GM12878 (cell line): Measurements from ENCODE around the gene C15orf61. TPM values are rescaled to one million over a fixed set of nuclear protein-coding genes. Genes with fewer than 3 reads are reported as not detected.
A peak's percentile ranks its signal among the peaks of the same experiment; 100 is the strongest.

Experiments
- ATAC-seq: fragments of 200-7000 bp; cut with Tn5 transposase; 3 replicates; pipeline ENCODE4 v1.9.1; 2020; ENCODE audit warnings: mild to moderate bottlenecking, moderate library complexity
- BruUV-seq: library from RNA; stranded (reverse); fragments of 400-500 nt; replicated peaks from 2 replicates; lab custom pipeline; 2021; lab: Mats Ljungman, UMichigan
- CTCF ChIA-PET: fragments of 300-600 bp; sonication (Branson Sonifier 250); formaldehyde crosslinking; extraction: SDS; loops from one replicate; lab custom pipeline; 2021; ENCODE audit warnings: inconsistent platforms; lab: Yijun Ruan, JAX
- POLR2A ChIA-PET: fragments of 350-600 bp; formaldehyde crosslinking; extraction: SDS; loops from one replicate; lab custom pipeline; 2021; ENCODE audit warnings: inconsistent platforms; lab: Charles Lee
- RAD21 ChIA-PET: fragments of 300-600 bp; sonication (Branson Sonifier 250); formaldehyde crosslinking; loops from one replicate; lab custom pipeline; 2023; ENCODE audit warnings: antibody characterized with exemption; ENCODE audit not compliant: unreplicated experiment; lab: Charles Lee
- SMC1A ChIA-PET: fragments of 300-600 bp; sonication (Branson Sonifier 250); formaldehyde crosslinking; loops from one replicate; lab custom pipeline; 2023; ENCODE audit not compliant: unreplicated experiment, uncharacterized antibody; lab: Charles Lee
- DNase-seq: peaks from one replicate; pipeline ENCODE4 v3.0.0-alpha.2; 2011; ENCODE audit warnings: low read depth, low spot score
- FAIRE-seq: peaks from 3 replicates; lab custom pipeline; 2011; peaks lifted over from hg19 to GRCh38; lab: Jason Lieb, UNC
- H2AFZ ChIP-seq: 2 replicates; pipeline ENCODE4 v1.6.0; 2011; ENCODE audit warnings: low read depth, low read length, control low read depth; ENCODE audit not compliant: control insufficient read depth
- H3K27ac ChIP-seq: 2 replicates; pipeline ENCODE4 v1.5.1; 2011; ENCODE audit warnings: control low read depth; ENCODE audit not compliant: control insufficient read depth, insufficient read depth
- H3K27me3 ChIP-seq, 2 experiments: replicated peaks in 1 of 2; 2 replicates each; pipeline versions ENCODE4 v1.6.0 to v1.6.1; 2011; ENCODE audit warnings: low read length in 1 of 2; ENCODE audit not compliant: control insufficient read depth in 2 of 2, insufficient read depth in 2 of 2
- H3K36me3 ChIP-seq, 2 experiments: 2 replicates each; pipeline ENCODE4 v1.5.1; 2011; ENCODE audit warnings: low read length in 1 of 2; ENCODE audit not compliant: control insufficient read depth in 2 of 2, insufficient read depth in 2 of 2
- H3K4me1 ChIP-seq: 2 replicates; pipeline ENCODE4 v1.6.1; 2011; ENCODE audit warnings: mild to moderate bottlenecking, low read length, moderate library complexity, mixed read lengths; ENCODE audit not compliant: control insufficient read depth, insufficient read depth
- H3K4me2 ChIP-seq: 2 replicates; pipeline ENCODE4 v1.6.0; 2011; ENCODE audit warnings: control low read depth; ENCODE audit not compliant: control insufficient read depth, insufficient read depth
- H3K4me3 ChIP-seq: fragments of 200-600 bp; sonication (generic); 2 replicates; pipeline ENCODE4 v1.5.1; 2016
- H3K79me2 ChIP-seq: 2 replicates; pipeline ENCODE4 v1.6.0; 2011; ENCODE audit warnings: low read length; ENCODE audit not compliant: control insufficient read depth, insufficient read depth
- H3K9ac ChIP-seq: 2 replicates; pipeline ENCODE4 v1.8.0; 2011; ENCODE audit warnings: low read length, control low read depth, mixed read lengths; ENCODE audit not compliant: control insufficient read depth, insufficient read depth
- H3K9me3 ChIP-seq: replicated peaks from 3 replicates; pipeline ENCODE4 v1.5.1; 2011; ENCODE audit warnings: mild to moderate bottlenecking, low read length; ENCODE audit not compliant: control insufficient read depth, insufficient read depth
- H4K20me1 ChIP-seq: 2 replicates; pipeline ENCODE4 v1.6.0; 2011; ENCODE audit not compliant: control insufficient read depth, insufficient read depth
- E4F1 ChIP-seq: fragments of 450-650 bp; IDR thresholded peaks from 2 replicates; pipeline ENCODE4 v1.6.1; 2018; ENCODE audit warnings: borderline replicate concordance, mild to moderate bottlenecking; ENCODE audit not compliant: partially characterized antibody
- EP300 ChIP-seq, 2 experiments: fragments of 150-350 bp in 1 of 2; IDR thresholded peaks; 2 replicates each; pipeline ENCODE4 v1.6.1; 2011 to 2012; ENCODE audit warnings: low read depth in 2 of 2, low read length in 2 of 2, borderline replicate concordance in 1 of 2, improper control_type of control experiment in 1 of 2, inconsistent platforms in 1 of 2; ENCODE audit not compliant: control insufficient read depth in 1 of 2
- ESRRA ChIP-seq: IDR thresholded peaks from 2 replicates; pipeline ENCODE4 v1.6.1; 2012; ENCODE audit warnings: mild to moderate bottlenecking, low read length, improper control_type of control experiment
- GABPA ChIP-seq: IDR thresholded peaks from 2 replicates; pipeline ENCODE4 v1.6.1; 2014; ENCODE audit warnings: antibody characterized with exemption, low read depth, mild to moderate bottlenecking, inconsistent platforms
- NFIC ChIP-seq: IDR thresholded peaks from 2 replicates; pipeline ENCODE4 v1.6.1; 2012; ENCODE audit warnings: low read depth, mild to moderate bottlenecking, inconsistent platforms, low read length, moderate library complexity
- NR2C2 ChIP-seq: IDR thresholded peaks from 2 replicates; pipeline ENCODE4 v1.6.1; 2011; ENCODE audit warnings: borderline replicate concordance, low read depth; ENCODE audit not compliant: control insufficient read depth, insufficient read length
- PBX3 ChIP-seq: IDR thresholded peaks from 2 replicates; pipeline ENCODE4 v1.6.1; 2011; ENCODE audit warnings: mild to moderate bottlenecking, low read depth, low read length, moderate library complexity; ENCODE audit not compliant: insufficient replicate concordance
- RB1 ChIP-seq: fragments of 450-650 bp; formaldehyde crosslinking; IDR thresholded peaks from 2 replicates; pipeline ENCODE4 v1.6.1; 2017; ENCODE audit warnings: mild to moderate bottlenecking, borderline replicate concordance
- RFX5 ChIP-seq: IDR thresholded peaks from 2 replicates; pipeline ENCODE4 v1.6.1; 2011; ENCODE audit warnings: low read depth, low read length, improper control_type of control experiment
- SIN3A ChIP-seq: IDR thresholded peaks from 2 replicates; pipeline ENCODE4 v1.6.1; 2012; ENCODE audit warnings: low read depth, low read length, improper control_type of control experiment
- SIX5 ChIP-seq: IDR thresholded peaks from 2 replicates; pipeline ENCODE4 v1.6.1; 2011; ENCODE audit warnings: mild to moderate bottlenecking, low read depth, low read length, moderate library complexity; ENCODE audit not compliant: severe bottlenecking
- SMAD1 ChIP-seq: fragments of 450-650 bp; IDR thresholded peaks from 2 replicates; pipeline ENCODE4 v1.6.1; 2018; ENCODE audit warnings: mild to moderate bottlenecking, low read depth; ENCODE audit not compliant: partially characterized antibody
- TCF12 ChIP-seq: IDR thresholded peaks from 2 replicates; pipeline ENCODE4 v1.6.1; 2011; ENCODE audit warnings: low read depth, mild to moderate bottlenecking, low read length
- WGBS: methylation state at CpG from one replicate; pipeline ENCODE4 v1.1.6; 2016; ENCODE audit warnings: low lambda C conversion rate; ENCODE audit not compliant: insufficient replicate concordance, insufficient coverage; ENCODE audit errors: missing lambda C conversion rate; 5-methylcytosine and 5-hydroxymethylcytosine counted together
- in situ Hi-C: fragments of 300-500 bp; cut with MboI; formaldehyde crosslinking; loops from 9 replicates; pipeline ENCODE4 v1.14.3; 2018; ENCODE audit warnings: mixed read lengths
- intact Hi-C: fragments of 100-400 bp; cut with micrococcal nuclease; formaldehyde crosslinking; loops from one replicate; pipeline ENCODE4 v1.14.2; 2022; ENCODE audit not compliant: unreplicated experiment
- polyA plus RNA-seq, 11 experiments: library from polyadenylated mRNA; depleted of rRNA in 4 of 11; unstranded in 6 of 11; stranded (reverse) in 5 of 11; fragments of >200 nt; fragmentation: Nextera tagmentation in 4 of 11; fragmentation: Illumina TruSeq in 1 of 11; extraction: Ambion mirVana in 4 of 11; extraction: Trizol in 1 of 11; gene quantifications; 1 replicate in 1 of 11; 2 replicates in 10 of 11; pipeline versions ENCODE4 v1.2.1 to v1.2.3, GENCODE V29; 2011 to 2016; ENCODE audit warnings: inconsistent platforms in 2 of 11, missing spikeins in 2 of 11, low read depth in 1 of 11
- total RNA-seq, 4 experiments: library from RNA; depleted of rRNA in 3 of 4; stranded (reverse); fragments of >200 nt in 3 of 4; fragmentation: Illumina TruSeq in 1 of 4; extraction: Trizol in 1 of 4; gene quantifications; 2 replicates each; pipeline versions ENCODE4 v1.2.1 to v1.2.3, GENCODE V29; 2013 to 2021
- TF ChIP-seq, protein P1 (sequence below): fragments of 450-650 bp; IDR thresholded peaks from 2 replicates; pipeline ENCODE4 v1.6.1; 2017; ENCODE audit warnings: borderline replicate concordance
- TF ChIP-seq, protein P2 (sequence below): fragments of 450-650 bp; formaldehyde crosslinking; IDR thresholded peaks from 2 replicates; pipeline ENCODE4 v1.4.0; 2022; ENCODE audit warnings: mild to moderate bottlenecking, moderate library complexity

Gene C15orf61
- total and polyA plus RNA-seq, 10 of the 15 experiments (the other 5 are each of a cell fraction or from before 2014, with no cell fraction given), result 1.4 to 8.7 (median 4.3) TPM

- Histone ChIP-seq H3K27me3 (no peaks in the 10 kb centered on the region), H3K36me3 (no peaks in the 10 kb centered on the region), H3K79me2 (no peaks in the 10 kb centered on the region), H3K4me1 (peaks cover 17% of the 10 kb centered on the region), H3K4me3 (no peak overlapping the region), H4K20me1 (no peaks in the 10 kb centered on the region), H3K9me3 (no peaks in the 10 kb centered on the region; the same call in 2 of the 3 replicates), H2AFZ (no peak overlapping the region), H3K9ac (no peak overlapping the region), H3K4me2 (0 out of 2 replicates have a peak overlapping the region, but pooled peaks have one; percentile 9), H3K27ac (peak overlapping the region; percentile 45; the same call in 1 of the 2 replicates)
- ATAC-seq (no peak), DNase-seq (no peak), FAIRE-seq (no peak)
- ChIA-PET SMC1A (interaction anchor here (1.1 to 1.9 kb wide), 2 partner anchors 10 to 16 kb away, joined by 5 to 6 read pairs; no protein-coding TSS in a partner anchor), POLR2A (no interaction called here), RAD21 (interaction anchor here (2.5 kb wide), 1 partner anchor 12 kb away, joined by 13 read pairs; the partner anchor contains the start of gene C15orf61), CTCF (interaction anchor here (1.0 to 1.3 kb wide), 2 partner anchors 10 to 25 kb away, joined by 5 read pairs; no protein-coding TSS in a partner anchor)
- intact Hi-C loops (no loop called here), in situ Hi-C loops (loop anchor here (25.0 kb wide), 1 partner anchor 1278 kb away; the partner anchor contains the start of gene ANP32A)
- no TSS peak for BruUV-seq
- 94% methylated on average over 1 of the region's 1 CpG for whole genome bisulfite sequencing
- TF ChIP-seq SMAD1 (no peak), SIX5 (no peak), RFX5 (no peak), SIN3A (no peak), E4F1 (no peak), NFIC (no peak), NR2C2 (no peak), RB1 (no peak), TCF12 (no peak), PBX3 (no peak), GABPA (no peak), EP300 (IDR thresholded peaks at IDR 0.05; ENCODE audit: borderline replicate concordance in 1 of 2, control insufficient read depth in 1 of 2, low read depth in 2 of 2, low read length in 2 of 2) (no peak), ESRRA (no peak)
- TF ChIP-seq, protein P1, sequence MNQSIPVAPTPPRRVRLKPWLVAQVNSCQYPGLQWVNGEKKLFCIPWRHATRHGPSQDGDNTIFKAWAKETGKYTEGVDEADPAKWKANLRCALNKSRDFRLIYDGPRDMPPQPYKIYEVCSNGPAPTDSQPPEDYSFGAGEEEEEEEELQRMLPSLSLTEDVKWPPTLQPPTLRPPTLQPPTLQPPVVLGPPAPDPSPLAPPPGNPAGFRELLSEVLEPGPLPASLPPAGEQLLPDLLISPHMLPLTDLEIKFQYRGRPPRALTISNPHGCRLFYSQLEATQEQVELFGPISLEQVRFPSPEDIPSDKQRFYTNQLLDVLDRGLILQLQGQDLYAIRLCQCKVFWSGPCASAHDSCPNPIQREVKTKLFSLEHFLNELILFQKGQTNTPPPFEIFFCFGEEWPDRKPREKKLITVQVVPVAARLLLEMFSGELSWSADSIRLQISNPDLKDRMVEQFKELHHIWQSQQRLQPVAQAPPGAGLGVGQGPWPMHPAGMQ, result no peak
- TF ChIP-seq, protein P2, sequence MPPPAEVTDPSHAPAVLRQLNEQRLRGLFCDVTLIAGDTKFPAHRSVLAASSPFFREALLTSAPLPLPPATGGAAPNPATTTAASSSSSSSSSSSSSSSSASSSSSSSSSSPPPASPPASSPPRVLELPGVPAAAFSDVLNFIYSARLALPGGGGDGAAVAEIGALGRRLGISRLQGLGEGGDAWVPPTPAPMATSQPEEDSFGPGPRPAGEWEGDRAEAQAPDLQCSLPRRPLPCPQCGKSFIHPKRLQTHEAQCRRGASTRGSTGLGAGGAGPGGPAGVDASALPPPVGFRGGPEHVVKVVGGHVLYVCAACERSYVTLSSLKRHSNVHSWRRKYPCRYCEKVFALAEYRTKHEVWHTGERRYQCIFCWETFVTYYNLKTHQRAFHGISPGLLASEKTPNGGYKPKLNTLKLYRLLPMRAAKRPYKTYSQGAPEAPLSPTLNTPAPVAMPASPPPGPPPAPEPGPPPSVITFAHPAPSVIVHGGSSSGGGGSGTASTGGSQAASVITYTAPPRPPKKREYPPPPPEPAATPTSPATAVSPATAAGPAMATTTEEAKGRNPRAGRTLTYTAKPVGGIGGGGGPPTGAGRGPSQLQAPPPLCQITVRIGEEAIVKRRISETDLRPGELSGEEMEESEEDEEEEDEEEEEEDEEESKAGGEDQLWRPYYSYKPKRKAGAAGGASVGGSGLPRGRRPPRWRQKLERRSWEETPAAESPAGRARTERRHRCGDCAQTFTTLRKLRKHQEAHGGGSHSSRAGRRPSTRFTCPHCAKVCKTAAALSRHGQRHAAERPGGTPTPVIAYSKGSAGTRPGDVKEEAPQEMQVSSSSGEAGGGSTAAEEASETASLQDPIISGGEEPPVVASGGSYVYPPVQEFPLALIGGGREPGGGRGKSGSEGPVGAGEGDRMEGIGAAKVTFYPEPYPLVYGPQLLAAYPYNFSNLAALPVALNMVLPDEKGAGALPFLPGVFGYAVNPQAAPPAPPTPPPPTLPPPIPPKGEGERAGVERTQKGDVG (CRISPR knock-in tag), result no peak
Measured at GRCh38 chr15:67533873-67534272, 12.9 kb downstream of the C15orf61 start.
